NCI-H748 treated with DMSO at 0.1 percent for 48 hours (cell line): ENCODE results near the gene RIMS1.

Source experiments
- DNase-seq: peaks from one replicate; lab custom pipeline; 2025; lab: John Stamatoyannopoulos, UW

Gene RIMS1

GRCh38 chr6:72238900-72239299, 352.6 kb downstream of the RIMS1 start:
- DNase-seq = no peak

DNA sequence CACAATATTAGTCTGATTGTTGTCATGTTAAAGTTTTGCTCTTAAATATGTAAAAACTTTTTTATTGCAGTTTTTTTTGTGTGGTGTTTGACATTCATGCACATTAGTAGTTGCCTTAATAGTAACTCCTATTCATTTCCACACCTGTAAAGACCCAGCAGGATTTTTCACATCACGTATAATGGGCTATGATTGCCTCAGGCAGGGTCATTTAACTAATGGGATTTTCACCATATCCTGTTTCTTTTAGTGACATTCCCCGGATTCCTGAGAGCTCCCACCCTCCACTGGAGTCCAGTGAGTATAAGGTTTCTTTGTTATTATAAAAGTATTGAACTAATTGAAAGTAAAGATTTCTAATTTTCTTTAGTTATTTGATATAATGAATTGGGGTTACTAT, 359.2 kb downstream of the RIMS1 start:
- DNase-seq = peak; percentile 5

DNA sequence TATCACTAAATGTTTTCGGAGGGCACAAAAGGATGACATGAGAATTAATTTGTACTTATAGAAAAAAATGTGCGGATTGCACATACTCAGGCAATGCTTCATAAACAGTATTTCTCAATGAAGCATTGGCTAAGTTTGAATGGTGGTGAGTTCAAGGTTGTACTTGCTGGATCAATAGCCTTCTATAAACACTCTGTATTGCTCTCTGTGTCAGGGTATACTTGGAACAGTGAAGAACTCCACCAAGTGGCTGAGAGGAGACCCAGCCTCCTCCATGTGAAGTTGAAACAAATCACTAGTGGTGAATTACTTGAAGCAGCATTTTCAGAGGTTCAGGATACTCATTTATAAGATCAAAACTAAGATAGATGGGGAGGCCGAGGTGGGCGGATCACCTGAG, 360.6 kb downstream of the RIMS1 start:
- no peak for DNase-seq

DNA sequence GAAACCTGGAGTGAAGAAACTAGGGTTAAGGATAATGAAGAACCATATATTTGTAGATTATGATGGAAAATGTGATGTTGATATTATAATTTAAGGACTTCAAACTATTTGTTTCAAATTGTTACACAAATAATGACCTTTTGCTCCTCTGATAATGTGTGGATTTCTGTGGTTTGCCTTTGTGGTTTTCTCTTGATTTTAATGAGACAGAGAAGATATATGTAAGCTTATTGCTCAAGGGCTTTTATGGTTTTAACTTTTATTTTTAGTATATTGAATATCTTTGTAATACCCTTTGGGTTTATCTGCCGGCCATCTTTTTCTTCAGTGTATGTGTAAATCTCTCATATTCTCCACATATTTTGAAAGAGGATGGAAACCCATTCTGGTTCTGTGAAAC, 362.3 kb downstream of the RIMS1 start:
- DNase-seq = no peak

- DNase-seq = no peak
Measured at GRCh38 chr6:72250664-72251063, 364.3 kb downstream of the RIMS1 start.

GRCh38 chr6:72260489-72260888, 374.1 kb downstream of the RIMS1 start:
- no peak for DNase-seq

DNA sequence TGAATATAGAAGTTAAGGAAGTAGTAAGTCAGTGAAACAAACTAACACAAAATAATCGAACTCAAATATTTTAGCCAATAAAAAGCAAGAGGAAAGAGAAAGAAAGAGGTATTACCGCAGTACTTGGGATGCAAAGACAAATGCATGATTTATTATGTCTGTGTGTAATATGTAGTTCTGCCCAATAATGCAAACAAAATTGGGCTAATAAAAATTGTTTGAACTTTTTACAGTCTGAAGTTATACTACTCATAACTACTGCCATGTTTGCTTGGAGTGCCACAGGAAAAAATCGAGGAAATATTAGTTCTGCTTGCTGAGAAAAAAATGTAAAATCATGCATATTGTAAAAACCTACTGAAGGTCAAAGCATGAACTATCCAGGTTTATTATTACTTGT, 375.2 kb downstream of the RIMS1 start:
- no peak for DNase-seq

DNA sequence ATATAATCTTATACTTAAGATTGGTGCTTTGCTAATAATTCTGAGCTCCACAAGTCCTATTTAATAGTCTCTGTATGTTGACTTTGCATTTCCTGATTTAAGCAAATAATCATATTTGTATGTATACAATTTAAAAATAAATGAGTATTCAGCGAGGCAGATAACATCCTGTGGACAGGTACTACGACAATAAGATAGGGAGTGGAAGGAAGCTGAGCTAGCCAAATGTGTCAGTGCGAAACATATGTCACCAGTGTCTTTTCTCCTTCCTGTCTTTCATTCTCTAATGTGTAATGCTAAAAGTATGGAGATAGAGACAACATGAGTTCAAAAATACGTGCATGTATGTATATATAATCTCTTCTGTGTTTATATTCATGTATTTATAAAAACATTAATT, 375.9 kb downstream of the RIMS1 start:
- no peak for DNase-seq

DNA sequence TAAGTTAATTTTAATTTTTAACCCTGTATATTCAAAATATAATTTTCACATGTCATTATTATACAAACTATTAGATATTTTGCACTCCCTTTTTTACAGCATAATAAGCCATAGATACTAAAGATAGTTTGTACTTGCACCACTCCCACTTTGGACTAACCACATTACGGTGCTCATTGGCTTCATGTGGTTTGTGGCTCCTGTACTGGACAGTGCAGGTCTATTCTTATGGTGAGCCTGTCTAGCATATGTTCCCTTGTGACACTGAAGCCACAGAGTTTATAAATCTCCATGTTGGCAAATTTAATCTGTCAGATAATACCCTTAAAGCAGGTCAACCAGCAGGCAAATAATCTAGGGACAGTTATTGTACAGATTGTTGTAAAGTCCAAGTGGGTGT, 381.1 kb downstream of the RIMS1 start:
- no peak for DNase-seq

DNA sequence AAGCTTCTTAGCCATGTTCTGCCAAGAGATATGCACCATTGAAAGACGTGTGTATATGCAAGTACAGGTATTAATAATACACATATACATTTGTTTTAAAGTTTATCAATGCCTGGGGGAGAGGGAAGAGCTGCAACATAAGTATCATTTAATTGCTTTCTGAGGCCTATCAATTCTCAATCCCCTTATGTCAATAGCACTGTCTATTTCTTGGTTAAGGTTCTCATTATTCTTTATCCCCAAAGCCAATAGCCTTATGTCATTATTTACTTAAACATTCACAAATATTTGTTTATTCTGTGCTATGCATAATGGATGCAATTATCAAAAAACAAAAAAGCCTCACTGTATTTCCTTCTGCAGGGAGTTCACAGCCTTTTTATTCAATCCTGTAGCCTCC, 385.2 kb downstream of the RIMS1 start:
- peak; percentile 59 for DNase-seq

GRCh38 chr6:72272958-72273357, 386.6 kb downstream of the RIMS1 start:
- DNase-seq = no peak

DNA sequence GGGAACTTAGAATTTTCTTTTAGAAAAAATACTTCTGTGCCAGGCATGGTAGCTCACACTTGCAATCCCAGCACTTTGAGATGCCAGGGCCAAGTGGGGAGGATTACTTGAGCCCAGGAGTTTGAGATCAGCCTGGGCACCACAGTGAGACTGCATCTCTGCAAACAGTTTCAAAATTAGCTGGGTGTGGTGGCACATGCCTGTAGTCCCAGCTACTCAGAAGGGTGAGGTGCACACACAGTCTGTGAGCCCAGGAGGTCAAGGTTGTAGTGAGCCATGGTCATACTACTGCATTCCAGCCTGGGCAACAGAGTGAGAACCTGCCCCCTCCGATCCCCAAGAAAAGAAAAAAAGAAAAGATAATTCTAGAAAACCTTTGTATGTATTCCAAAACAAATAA, 389.5 kb downstream of the RIMS1 start:
- no peak for DNase-seq

- DNase-seq = no peak
Measured at GRCh38 chr6:72282201-72282600, 395.9 kb downstream of the RIMS1 start.

DNA sequence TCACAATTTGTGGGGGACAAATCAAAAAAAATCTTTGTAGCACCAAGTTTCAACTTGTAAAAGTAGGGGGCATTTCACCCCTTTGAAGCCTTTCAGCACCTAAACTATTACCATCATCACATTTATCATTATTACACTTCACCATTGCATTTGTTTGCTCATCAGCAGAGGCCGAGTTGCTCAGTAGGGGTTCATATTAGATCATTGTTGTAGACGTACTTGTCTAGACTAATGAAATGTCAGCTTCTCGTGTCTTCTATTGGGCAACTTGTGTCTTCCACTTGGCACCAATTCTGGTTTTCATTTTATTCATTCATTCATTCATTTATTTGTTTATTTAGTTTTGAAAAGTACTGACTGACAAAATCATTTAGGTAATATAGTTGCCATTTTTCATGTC, 397.2 kb downstream of the RIMS1 start:
- DNase-seq = no peak

DNA sequence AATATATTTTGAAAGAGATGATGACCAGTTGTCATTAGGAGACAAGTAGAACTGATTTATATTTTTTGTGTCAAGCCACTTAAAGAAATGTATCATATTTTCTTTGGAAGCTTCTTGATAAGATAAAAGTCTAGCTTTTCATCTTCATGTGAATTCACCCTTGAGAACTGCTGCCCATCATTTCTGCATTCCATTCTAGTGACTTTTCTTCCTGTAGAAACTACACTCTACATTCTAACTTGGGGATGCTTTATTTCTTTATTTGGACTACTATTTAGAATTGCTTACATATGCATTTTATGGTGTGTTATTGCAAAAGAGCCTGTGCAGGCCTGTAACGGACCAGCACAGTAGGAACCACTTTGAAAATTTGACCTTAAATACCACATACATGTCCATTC, 400.6 kb downstream of the RIMS1 start:
- DNase-seq = no peak

DNA sequence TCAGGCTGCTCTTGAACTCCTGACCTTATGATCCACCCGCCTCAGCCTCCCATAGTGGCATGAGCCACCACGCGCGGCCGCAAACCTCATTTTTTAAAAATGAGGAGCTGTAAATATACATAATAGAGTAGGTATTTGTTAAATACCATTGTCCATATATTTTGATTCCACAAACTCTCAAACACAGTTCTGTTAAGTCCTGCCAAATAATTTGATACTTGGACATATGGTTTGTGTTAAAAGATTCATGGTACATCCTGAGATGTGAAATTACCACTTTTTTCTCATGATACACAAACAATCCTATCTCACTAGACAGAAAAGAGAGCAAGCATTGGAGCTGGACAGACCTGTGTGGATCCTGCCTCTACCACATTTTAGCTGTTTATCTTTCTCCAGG, 401.5 kb downstream of the RIMS1 start:
- no peak for DNase-seq

GRCh38 chr6:72288592-72288991, 402.2 kb downstream of the RIMS1 start:
- DNase-seq = no peak

GRCh38 chr6:72290620-72291019, 404.3 kb downstream of the RIMS1 start:
- DNase-seq = no peak

DNA sequence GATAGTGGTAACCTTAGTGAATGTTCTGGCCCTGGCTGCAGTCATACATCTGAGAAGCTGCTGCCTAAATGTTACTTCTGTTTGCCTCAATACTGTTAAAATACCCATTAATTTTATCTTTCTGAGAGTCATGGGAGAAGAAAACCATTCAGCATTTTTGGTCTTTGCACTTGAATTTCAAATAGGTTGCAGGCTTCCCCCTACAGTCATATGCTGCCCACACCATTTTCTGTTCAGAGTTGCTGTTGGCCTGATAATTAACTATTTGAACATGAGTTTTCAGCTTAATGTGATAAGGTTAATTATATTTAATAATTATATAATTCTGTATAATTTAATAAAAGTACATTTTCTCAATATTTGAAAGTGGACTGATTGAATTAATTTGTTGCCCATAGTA, 410.0 kb downstream of the RIMS1 start:
- no peak for DNase-seq

- no peak for DNase-seq
Measured at GRCh38 chr6:72305971-72306370, 419.6 kb downstream of the RIMS1 start.

GRCh38 chr6:72316675-72317380, 430.5 kb downstream of the RIMS1 start:
- no peak for DNase-seq

GRCh38 chr6:72321788-72322187, 435.4 kb downstream of the RIMS1 start:
- no peak for DNase-seq

DNA sequence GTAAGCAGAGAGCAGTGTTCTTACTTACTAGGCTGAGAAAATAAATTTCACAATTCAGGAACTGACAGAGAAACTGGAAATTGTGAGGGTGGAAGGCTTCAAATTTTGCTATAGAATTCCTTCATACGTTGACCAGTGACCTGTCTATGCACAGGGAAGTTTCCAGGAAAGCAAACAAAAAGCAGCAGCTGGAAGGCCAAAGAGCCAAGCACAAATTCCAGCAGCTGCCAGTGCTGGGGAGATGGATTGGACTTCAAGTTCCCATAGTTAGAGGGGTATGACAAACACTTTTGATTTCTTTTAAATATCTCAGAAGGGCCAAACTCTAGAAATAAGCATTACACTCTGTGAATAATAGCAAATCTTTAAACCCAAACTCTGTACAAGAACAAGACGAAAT, 436.4 kb downstream of the RIMS1 start:
- DNase-seq = no peak

- no peak for DNase-seq
Measured at GRCh38 chr6:72324591-72324990, 438.2 kb downstream of the RIMS1 start.

DNA sequence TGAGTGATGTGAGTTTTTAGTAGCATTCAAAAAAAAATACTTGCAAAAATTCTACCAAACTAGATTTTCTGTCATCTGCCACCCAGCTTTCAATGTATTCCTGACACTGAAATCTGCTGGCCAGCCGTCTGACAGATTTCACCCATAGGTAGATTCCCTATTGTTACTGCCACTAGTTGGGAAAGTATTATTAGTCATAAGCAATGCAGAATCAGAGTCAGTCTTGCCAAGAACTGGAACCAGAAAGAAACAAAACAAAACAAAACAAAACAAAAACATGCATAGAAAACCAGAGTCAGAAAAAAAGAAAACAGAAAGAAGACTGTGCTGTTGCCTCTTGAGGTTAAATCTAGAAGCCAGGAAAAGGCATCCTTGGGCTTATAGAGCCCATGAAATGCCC, 442.4 kb downstream of the RIMS1 start:
- DNase-seq = no peak
